NCI-H446 treated with DMSO at 0.1 percent for 48 hours (cell line): ENCODE measurements around the gene KLK8.

ENCODE experiments used
- DNase-seq: peaks from one replicate; lab custom pipeline; 2025; lab: John Stamatoyannopoulos, UW

KLK8 gene

GRCh38 chr19:50949861-50950260 is 51.5 kb downstream of the KLK8 start:
- no peak for DNase-seq

GRCh38 chr19:50947123-50947522 is 54.3 kb downstream of the KLK8 start:
- no peak for DNase-seq
